ENCODE data around the gene MCF2L2.

MCF2L2 gene

DNA sequence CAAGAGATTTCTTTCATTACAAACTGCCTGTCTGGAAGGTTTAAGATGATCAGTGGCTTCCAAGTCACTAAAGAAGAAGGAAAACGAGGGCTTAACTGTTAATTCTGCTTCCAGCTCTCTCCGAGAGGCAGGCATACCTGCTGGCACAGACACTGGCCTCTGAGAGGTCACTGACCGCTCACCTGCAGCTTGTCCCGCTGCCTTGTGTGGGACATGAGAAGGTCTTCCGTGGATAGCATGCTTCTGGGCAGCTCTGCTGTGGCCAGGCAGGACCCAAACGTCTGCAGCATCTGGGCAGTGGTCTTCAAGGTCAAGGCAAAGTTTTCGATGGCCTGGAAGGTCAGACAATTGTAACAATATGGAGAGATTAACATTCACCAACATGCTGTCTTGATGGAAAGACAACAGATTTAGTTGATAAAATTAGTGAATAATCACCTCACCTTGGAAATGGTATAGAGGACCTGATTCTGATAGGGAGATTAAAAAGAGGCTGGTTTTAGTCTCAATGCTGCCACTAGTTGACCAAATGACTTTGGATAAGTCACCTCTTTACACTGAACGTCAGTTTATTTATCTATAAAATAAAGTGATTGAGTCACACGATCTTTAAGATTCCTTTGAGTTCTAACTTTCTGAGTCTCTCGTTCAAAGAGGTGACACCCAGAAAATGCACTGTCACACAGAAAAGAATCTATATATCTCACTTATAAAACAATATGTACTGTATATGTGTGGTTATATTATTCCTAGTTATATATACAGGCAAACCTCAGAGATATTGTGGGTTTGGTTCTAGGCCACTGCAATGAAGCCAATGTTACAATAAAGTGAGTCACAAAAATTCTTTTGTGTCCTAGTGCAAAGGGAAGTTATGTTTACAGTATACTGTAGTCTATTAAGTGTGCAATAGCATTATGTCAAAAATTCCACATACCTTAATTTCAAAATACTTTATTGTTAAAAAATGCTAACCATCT, 110.2 kb downstream of the MCF2L2 start:
- DNase-seq: no peak

DNA sequence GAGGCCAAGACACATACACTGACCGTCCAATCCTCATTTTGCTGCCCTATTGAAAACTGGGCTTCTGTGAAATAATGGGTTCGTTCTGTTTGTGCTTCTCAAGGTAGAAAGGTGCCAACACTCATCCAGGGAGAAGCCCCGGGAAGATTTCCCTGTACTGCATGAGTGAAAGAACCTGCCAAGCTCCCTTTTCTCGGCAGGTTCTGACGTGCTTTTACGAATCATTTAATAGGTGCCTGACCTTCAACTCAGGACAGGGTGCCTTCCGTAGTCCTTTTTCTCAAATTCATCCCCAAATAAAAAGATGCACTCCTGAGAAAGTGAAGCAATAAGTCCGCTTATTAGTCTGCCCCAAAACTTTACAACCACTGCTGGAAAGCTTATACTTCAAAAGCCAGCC, 111.1 kb downstream of the MCF2L2 start:
- no peak for DNase-seq

DNA sequence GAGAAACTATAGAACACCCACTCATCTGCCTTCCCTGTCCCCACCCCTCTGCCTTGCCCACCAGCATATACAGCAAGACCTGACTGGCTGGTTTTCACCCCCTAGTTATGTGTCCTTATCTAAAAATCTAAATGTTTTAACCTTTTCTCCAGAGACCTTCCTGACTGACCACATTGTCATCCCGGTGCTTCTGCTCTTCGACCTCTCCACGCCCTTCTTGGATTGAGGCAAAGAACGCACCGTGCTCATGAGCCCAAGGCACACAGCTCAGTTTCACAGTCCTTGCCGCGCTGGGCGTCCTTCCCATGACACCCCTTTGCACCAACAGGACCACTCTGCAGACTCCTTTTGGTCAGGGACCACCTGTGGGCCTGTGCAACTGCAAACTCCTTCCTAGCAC, 112.7 kb downstream of the MCF2L2 start:
- no peak for DNase-seq

DNA sequence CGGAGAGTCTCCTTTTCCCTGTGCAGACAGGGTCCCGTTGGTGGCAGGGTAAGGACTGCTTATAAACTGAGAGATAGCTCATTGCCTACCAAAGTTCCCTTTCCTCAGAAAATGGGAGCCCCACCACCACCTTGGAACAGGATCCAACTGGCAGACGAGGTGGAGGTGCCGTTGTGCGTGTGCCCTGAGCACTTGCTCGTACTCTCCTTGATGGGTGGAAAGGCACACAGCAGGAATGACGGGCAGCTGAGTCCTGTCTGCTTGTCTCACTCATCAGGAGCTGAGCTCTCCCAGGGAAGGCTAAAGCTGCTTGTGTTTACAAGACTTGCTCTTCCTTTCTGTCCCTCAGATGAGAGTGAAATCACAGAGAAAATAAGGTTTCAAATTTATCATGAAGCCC, 114.7 kb downstream of the MCF2L2 start:
- DNase-seq: no peak

DNA sequence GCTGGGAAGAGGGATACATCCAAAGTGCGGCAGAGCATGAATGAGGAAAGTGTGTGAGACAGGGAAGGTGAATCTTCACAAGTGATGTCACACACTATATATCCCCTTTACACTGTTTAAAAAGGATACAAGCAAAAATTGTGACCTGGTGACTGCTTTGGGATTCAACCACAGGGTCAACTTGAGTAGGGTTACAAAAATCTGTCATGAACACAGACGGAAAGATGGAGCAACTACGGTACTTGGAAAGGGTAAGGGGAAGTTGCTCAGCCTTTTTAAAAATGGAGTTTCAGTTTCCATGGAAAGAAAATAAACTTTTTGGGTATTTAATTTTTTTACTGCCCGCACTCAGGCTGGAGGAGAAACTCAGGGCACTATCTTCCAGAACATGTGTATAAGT, 115.1 kb downstream of the MCF2L2 start:
- DNase-seq: no peak

DNA sequence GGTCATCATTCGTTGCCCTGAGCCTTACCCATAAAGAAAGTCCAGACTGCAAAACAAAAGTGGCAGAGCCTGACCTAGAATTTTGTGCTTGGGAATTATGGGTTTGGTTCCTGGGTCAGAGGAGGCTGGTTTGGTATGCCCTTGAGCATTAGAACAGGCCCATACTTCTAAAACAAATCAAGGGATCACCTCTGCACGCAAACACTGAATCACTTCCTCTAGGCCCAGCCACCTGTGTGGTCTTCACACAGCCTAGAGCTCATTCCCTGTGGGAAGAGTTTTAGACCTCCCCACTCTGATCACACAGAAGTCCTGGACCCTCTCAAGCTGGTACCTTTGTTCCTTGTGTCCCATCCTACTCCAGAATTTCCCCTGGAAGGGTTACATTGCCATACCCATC, 116.0 kb downstream of the MCF2L2 start:
- DNase-seq: no peak

DNA sequence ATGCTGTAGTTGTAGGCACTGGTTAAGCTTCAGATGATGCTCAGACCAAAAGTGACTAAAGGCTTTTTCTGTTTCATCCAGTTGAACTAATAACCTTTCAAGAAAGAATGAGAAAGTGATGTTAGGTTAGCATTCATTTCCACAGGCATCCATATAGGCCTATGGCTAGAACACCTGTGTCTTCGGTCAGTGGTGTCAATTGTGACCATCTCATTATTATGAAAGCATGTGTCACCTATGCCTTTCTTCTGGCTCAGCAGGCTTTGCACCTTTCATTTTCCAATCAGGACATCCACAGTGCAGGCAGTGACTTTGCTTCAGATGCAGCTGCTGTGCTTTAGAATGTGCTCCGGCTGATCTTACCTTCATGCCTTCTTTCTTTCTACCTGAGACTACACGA, 117.5 kb downstream of the MCF2L2 start:
- DNase-seq: no peak

DNA sequence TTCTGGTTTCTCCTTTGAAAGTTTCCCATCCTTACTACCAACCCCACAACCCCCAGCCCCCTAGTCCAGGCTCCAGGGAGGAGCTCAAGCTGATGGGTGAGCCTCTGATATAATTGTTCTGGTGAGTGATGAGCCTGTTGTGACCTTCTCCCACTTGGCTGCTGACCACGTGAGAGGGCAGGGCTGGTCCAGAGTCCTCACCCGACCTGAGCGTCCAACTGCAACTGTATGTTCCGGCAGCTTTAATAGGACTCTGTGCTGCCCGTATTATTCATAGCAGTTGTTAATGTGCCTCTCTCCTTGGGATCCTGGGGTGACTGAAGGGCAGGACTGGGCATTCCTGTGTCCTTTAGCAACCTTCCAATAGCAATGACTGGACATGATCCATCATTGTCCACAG, 119.1 kb downstream of the MCF2L2 start:
- DNase-seq: no peak

DNA sequence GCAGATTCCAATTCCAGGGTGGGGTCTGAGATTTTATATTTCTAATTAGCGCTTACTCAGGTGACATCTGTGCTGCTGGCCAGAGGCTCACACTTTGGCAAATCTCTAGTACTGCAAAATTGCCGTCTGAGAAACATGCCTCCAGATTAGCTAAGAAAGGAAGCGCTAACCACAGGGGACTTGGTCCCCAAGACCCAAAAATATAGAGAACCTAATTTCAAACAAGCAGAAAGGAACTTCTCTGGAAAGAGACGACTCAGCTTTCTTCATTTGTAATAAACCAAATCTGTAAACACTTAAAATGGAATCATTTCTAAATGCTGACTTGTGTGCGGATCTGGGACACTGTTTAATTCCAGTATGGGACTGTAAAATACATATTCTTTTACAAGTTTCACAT, 119.7 kb downstream of the MCF2L2 start:
- no peak for DNase-seq

DNA sequence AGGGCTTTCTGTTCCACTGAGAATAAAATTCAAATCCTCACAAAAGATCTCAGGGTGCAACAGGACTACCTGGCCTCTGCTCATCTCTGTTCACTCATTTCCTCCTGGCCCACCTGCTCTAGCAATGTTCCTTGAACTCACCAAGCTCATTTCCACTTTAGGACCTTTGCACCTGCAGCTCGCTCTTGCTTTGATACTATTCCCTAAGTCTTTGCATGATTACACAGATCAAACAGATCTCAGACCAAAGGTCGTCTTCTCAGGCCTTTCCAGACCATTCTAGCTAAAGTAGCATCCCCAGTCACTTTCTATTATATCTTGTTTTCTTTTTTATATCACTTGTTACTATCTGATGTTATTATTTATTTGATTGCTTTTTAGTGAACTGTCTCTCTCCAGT, 120.7 kb downstream of the MCF2L2 start:
- no peak for DNase-seq

DNA sequence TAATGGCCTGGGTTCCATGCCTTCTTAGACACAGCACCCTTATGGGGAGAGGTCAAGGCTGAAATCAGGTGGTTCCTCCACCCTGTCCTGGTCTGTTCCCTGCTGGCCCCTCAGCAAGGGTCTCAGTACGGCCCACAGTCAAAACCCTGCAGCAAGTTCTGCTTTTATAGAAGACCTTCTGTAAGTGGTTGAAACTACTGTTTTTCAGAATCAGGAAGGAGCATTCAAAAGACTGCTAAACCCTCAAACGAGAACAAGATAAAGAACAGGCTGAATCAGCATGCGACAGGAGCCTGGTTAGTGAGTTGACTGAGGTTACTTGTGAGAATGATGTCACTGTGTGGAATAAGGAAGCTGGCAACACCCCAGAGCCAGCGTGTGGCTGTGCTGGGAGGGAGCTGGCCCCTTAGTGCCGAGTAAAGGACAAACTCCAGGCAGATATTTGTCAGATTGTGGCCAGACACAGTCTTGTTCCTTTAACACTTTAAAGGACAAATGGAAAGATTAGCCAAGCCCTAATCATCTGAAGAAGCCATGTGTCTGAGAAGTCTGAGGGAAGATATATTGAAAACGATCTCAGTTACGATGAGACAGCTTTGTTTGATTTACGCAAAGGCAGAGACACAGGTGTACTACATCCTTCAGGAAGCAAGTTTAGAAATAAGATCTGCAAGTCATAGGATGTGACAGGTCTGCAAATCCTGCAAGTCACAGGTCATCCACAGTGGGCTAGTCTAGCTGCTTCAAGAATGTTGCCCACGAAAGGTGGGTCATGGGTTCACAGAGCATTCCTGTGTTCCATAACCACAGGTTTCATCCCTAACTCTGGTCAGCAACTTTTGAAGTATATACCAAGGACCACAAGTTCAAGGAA, 121.4 kb downstream of the MCF2L2 start:
- peak; percentile 10 for DNase-seq

DNA sequence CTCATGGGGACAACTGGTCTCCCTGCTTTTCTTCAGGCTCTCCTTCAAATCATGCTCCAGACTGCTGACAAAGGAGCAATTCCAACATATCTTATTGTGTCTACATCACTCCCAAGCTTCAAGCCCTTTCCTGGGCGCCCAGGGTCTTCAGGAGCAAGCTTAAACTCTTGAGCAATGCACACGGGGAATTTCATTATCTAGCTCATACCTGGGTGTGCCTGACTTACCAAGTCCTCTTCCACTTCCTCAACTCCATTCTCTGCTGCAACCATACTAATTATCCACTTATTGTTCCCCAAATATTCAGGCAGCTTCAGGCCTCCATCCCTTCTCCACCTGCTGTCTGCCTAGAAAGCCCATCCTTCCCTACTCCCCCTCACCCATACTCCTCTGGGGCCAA, 124.7 kb downstream of the MCF2L2 start:
- DNase-seq: no peak

DNA sequence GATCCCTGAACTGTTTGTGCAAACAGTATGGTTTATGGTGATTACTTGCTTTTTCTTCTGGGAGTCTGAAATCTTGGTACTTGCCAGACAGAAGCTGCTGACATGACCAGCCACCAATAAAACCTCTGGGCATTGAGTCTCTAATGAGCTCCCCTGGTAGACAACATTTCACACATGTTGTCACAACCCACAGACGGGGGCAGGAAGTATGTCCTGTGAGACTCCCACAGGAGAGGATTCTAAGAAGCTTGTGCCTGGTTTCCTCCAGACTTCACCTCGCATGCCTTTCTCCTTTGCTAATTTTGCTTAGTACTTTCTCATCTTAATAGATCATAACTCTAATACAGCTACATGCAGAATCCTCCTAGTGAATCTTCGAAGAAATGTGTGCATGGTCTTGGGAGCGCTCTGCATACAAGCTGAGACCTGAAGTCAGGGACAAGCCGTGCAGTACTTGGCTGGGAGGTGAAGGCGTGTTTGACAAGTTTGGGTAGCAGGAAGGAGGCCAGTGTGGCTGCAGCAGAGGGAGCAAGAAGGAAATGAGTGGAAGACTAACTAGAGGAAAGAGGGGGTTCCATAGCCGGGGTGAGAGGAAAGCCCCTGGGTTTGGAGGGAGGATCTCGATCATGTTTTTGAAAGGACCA, 126.4 kb downstream of the MCF2L2 start:
- DNase-seq: no peak

DNA sequence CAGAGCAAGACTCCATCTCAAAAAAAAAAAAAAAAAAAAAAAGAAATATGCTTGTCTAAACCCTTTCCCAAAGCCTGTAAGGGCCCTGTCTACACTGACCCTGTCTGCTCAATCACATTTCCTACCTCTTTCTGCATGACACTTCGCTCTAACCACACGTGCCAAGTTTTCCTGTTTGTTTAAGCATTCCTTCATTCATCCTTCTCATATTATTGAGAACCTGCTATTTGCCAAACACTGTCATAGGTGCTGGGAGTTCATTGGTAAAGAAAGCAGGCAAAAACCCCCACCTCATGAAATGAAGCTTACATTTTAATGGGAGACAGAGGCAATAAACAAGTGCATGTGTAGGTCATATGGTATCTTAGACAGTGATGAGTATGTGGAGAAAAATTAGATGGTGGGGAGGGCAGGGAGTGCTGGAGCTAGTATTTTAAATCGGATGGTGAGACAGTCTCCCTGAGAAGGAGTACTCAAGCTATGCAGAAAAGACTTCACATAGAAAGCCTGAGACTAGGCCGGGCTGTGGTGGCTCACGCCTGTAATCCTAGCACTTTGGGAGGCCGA, 127.3 kb downstream of the MCF2L2 start:
- no peak for DNase-seq

DNA sequence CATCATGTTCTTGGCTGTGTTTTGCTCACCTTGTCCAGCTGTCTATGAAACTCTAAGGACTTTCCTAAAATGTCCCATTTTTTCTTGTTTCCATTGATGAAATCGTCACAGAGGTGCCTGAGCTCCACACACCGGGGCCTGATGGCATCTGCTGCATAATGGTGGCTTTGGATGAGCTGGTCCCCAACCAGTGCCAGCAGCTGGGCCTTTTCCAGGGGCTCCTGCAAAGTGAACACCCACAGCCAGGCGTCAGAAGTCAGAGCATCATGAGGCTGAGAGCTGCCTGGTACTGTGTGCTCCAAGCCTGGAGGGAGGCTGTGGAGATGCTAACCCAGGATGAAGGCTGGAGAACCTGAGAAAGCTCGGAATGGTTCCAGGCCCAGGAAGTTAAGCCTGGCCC, 128.4 kb downstream of the MCF2L2 start:
- DNase-seq: no peak

DNA sequence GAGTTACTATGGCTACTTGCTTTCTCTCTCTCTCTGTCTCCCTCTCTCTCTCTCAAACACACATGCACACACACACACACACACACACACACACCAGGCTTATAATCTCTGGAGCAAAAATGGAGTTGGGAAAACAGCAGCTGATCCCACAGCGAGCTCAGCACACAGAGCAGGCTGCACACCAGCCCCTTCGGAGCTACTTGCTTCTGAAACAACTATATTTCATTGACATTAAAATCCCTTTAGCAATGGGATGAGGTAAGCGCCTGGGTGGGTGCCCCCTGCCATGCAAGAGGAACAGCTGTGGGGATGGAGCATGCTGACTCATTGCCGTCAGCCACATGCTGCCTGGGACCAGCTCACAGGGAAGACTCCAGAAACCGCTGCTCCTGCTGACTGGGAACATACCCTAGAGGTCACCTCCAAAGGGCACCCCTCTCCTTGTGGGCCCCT, 129.7 kb downstream of the MCF2L2 start:
- no peak for DNase-seq

DNA sequence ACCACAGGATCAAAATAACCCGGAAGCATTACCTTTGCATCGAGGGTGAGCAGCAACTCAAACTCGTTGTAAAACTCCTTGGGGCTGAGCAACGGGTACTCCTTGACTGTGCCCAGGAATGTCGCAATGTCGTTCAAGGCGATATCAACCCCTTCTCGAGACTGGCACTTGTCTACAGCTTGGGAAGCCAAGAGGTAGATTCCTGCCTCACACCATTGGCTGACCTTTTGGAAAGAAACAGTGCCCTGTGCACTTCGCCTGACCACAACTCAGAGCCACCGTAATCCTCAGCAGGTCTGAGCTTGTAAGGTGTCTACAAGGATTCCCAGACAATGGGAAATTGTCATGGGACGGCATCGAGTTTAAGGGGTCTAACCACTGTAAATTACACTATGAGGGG, 131.5 kb downstream of the MCF2L2 start:
- no peak for DNase-seq

DNA sequence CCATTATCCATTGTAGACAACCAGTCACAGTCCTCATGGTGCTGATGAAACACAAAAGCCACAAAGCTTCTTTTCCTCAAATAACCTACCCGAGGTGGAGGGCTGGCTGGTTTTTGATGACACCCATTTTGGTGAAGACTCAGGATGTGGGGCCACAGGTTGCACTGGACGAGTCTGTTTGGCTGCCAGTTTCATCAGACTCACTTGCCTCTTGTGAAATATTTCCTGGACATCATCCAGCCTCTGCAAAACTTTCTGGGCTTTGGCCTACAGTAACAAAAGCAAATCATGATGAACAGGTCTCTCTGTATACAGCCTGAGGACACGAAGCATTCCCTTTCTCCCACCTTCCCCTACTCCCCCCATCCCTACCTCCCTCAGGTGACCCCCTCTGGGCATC, 133.2 kb downstream of the MCF2L2 start:
- no peak for DNase-seq

DNA sequence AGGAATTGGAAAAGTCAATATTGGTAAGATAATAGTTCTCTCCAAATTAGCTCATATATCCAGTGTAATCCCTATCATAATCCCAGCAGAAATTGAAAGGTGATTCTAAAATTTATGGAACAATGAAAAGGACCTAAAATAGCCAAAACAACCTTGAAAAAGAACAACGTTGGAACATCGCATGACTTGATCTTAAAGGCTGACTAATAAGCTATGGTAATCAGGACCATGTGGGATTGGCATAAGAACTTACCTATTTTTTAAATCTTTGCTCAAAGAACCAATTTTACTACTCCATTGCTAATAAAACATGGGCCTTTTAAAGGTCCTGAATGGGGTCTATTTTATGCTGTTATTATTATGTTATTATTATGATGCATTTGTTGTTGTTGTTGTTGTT, 134.5 kb downstream of the MCF2L2 start:
- no peak for DNase-seq

DNA sequence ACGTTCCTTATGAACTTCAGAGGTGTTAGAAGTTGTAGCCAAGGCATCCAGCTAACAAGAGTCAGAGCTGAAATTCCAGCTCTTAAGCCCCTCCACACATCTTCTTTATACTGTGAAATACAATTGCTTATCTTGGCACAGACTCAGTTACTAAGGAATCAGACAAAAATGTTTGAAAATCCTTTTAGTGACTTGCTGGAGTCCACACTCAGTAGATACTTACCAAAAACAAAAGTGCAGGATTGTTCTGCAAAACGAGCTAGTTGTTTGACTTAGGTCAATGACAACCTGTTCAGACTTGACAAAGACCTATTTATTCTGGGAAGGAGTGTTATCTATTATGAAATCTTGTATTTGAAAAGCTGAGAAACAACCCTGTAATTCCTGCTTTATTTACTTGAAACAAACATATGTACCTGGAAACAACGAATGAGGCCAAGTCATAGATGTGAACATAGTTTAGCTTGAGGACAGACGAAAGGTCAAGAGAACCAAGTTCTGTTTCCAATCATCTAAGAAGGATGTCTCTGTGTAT, 136.9 kb downstream of the MCF2L2 start:
- no peak for DNase-seq

DNA sequence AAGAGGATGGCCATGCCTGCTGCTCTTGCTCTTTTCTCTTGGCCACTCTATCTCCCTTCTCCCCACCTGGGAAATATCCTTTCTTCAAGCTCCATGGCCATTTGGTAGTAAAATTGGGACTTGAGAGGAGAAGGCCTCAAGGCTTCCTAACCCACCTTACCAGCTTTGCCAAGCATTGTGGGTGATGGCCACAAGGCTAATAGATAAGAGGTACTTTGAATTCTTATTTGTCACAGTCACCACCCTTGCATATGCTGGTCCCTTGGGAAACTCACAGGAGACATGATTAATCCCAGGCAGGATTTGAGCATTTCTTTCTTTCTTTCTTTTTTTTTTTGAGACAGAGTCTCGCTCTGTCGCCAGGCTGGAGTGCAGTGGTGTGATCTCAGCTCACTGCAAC, 138.2 kb downstream of the MCF2L2 start:
- no peak for DNase-seq

DNA sequence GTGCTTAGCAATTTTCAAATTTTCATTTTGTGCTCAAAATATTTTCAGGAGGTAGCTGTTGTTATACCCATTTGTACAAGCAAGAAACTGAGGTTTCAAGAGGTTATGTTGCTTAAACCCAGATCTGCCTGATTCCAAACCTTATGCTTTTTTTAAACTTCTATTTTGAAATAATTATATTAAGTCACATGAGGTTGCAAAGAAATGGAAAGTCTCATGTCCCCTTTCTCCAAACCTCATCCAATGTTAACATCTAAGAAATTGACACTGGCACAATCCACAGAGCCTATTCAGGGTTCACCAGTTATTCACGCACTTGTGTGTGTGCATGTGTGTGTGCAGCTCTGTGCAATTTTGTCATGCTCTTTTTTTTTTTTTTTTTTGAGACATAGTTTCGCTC, 140.3 kb downstream of the MCF2L2 start:
- no peak for DNase-seq

Data from activated naive CD4-positive, alpha-beta T cell treated with Interleukin-2 at 50 U/mL for 16 hours (primary cell).